C1 segment of cervical spinal cord (tissue), 14 donors: Measurements from ENCODE around the gene DNMT3A.
A peak's percentile ranks its signal among the peaks of the same experiment; 100 is the strongest.

Experiments used
- DNase-seq, 14 donors: peaks; one replicate each; lab custom pipeline; 2025; lab: John Stamatoyannopoulos, UW

Gene DNMT3A

DNA sequence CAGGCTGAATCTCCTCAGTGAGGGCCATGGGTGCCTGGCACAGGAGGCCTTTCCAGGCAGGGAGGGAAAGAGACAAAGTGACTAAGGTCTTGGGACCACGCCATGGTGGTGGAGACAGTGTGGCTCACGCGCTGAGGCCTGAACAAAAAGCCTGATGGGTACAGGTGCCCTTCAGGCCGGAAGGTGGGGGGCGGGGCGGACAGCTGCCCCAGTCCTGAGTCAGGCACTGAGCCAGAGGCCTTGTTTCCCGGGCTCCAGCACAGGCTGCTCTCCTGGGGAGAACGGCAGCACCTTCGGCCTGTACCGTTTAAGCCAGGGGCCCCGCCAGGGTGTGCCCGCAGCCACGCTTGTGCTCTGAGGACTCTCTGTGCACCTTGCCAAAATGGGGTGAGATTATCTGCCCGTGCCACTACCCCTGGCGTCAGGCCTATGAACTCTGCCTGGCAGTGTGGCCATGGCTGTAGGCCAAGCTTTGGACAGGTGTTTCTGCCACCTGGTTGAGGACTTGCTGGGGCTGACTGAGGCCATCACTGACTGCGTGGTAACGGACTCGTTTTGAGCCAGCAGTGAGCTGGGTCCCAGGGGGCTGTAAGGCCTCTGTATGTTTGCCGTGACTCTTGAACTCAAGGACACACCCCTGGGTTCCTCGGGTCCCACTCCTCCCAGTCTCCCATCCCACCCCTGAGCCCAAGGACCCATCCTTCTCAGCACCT, 31.7 kb upstream of the DNMT3A start:
- DNase-seq, result peak in 2 of 14 donors; percentile 51 to 75

DNA sequence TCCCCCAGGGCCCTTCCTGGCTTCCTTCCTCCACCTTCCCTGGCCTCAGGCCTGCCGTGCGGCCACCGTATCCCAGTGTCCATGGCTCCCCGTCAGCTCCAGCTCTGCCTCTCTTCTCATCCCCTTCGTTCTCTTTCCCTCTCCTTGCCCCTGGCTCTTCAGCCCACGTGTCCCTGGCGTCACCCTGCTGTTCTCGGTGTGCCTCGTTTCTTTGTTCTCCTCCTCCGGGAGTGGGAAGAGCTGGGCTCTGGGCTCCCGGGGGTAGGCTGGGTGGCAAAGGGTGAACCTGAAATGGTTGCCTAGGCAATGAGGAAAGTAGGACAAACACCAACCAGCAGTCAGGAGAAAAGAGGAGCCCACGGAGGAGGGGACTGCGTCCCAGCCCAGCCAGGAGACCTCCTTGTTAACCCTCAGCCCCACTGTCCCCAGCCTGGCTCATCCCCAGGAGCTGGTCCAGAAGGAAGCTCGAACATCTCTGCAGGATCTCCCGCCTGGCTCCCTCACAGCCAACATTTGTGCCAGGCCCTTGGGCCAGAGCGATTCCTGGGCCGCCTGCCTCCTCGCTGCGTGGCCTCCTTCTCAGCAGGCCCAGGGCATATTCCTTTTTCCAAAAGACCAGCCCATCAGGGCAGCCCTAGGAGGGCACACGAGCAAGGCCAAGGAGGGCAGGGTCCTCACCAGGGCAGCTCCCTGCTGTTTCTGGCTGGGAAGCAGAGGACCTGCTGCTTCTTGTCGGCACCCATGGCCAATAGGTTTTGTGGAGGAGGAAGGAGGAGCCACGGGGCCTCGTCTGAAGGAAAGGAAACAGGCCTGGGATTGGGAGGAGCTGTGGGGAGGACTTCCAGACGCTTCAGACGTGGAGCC, 30.9 kb upstream of the DNMT3A start:
- peak in 7 of 14 donors; percentile 23 to 79 (median 59) for DNase-seq

DNA sequence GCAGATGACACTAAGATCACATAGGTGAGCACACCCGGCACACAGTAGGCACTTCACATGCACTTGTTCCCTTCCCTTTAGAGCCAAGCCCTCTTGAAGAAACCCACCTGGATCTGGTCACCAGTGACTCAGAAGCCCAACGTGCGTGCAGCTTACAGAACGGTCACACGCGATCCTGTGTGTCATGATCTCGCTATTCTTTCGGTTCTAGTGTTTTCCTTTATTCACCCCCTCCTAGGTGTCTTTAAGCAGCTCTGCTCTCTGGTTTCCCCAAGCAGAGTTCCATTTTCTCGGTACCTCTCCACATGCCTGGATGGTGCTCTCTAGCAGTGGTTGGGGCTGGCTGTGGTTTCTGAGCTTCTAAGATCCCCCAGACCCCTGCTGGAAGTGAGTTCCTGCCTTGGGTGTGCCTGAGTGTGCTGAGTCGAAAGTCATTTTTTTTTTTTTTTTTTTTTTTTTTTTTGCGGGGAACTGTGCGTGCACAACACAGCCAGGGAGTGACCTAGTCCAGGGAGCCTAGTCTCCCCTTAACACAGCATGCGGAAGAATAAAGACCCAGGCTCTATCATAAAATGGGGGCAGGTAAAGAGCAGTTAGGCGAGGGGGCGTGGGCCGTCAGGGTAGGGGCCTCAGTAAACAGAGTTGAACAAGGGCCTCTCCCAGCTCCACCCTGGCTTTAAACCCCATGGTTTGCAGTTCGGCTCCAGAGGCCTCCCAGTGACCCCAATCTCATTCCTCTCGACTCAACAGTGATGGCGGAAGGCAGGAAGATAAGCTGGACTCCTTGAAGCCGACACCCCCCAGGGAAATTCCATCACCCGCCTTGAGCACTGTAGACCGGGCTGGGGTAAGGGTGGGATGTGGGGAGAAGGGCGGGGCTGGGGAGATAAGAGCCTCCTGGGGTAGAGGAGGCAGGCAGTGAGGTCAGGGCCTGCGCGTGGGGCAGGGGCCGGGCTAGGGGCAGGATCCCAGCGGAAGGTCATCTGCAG, 29.8 kb upstream of the DNMT3A start:
- no peak for DNase-seq

DNA sequence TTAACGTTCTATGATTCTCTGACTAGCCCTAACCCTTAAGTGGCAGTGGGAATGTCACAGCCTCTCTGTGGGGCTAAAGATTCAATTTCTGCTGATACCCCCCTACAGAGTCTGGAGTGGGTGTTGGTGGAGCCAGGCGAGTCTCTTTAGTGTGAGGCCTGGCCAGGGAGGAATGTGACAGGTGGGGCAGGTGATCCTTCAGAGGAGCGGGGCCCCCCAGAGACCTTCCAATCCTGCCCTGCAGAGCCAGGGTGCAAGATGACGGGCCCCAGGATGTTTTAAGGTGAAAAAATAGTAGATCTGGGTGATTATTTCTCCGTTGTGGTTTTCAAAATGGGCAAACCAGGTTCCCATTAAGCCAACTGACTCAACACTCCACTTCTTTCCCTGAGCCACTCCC, 28.2 kb upstream of the DNMT3A start:
- no peak for DNase-seq

- no peak for DNase-seq
Observed at GRCh38 chr2:25369439-25369838, 27.7 kb upstream of the DNMT3A start.

DNA sequence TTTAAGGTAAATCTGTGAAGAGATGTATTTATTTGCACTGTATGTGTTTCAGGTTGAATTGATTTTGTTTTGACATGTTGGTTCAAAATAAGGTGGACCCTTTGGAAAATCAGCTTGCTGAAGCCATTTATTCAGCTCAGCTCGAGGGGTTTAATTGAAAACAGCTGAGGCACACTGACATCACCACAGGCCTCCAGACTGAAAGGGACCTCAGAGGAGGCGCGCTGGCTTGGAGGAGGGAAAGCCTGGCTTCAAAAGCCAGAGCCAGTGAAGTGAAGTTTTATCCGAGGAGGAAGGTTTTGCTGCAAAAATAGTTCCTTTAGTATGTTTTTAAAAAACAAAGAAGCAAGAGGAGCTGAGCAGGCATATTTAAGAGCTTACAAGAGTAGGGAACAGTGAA, 26.9 kb upstream of the DNMT3A start:
- DNase-seq, result no peak

DNA sequence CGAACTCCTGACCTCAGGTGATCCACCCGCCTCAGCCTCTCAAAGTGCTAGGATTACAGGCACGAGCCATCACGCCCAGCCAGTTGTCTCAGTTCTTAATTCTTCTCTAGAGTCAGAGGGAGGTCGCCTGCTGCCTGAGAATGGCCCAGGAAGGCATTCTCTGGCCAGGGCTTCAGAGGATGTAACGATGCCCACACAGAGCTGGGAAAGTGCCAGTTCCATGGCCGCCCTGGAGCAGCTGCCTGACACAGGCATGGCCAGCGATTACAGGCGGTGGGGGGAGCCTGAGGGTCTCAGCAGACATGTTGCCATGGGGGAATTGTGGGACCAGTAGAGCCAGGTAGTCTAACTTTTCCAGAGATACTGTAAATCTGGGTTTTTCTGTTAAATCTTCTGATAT, 25.6 kb upstream of the DNMT3A start:
- DNase-seq, result peak in 1 of 14 donors; percentile 21

DNA sequence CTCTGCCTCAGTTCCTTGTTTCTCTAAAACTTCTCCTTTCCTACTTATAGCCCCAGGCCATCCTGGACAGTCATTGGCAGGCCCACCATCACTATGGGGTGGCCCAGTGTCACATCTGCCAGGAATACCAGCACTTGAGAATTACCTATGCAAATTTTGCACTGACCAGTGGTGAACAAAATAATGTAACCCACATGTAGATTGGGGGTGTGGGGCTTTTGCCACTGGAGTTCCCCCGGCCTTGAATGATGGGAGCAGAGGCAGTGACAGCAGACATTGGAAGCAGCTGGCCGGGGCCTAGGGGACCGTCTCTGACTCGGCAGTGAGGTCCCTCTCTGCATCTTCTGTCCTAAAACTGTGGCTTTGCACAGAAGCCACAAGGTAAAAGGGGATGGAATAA, 24.9 kb upstream of the DNMT3A start:
- DNase-seq, result no peak

GRCh38 chr2:25365241-25365640, 23.5 kb upstream of the DNMT3A start:
- DNase-seq, result no peak

DNA sequence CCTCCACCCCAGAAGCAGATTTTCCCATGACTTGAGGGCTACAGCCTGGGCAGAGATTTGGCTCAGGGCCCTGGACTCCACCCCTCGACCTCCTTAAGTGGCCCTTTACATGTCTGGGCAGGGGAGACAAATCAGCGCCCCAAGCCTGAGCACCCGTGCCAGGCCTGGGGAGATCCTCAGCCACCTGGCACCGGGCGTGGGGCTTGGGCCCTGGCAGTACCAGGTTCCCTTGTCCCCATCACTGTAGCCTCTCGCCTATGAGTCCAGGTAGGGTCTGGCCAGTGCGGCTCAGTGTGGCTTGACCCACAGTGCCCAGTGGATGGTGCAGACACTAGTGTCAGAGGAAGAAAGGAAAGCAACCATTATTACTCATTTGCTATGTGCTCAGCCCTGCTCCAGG, 22.0 kb upstream of the DNMT3A start:
- DNase-seq, result no peak

DNA sequence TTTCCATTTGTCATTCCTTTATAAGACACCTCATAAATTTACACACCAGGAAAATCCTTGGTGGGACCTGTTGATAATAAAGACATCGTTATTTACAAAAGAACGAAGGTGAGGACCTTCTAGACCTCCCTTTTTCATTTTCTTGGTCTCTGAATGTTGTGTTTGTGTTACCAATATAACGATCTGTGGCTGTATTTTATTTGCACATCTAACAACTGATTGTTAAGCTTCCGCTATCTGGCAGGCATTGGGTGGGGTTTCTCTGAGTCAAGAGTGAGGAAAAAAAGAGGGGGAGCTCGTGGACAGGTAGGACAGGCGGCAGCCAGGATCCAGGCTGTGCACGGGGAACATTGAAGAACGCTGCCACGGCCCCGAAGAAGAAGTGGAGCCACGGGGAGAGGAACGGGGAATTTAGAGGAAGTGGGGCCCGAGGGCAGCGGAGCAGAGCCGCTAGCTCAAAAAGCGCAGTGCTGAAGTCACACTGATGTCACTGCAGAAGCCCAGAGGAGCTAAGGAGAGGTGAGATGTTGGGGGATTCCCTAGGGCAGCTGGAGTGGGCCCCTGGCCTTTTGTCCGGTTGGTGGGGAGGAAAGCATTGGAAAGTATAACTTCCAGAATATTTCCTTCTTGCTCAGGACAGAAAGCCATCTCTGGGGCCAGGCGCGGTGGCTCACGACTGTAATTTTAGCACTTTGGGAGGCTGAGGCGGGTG, 20.9 kb upstream of the DNMT3A start:
- peak in 4 of 14 donors; percentile 14 to 29 (median 18) for DNase-seq

DNA sequence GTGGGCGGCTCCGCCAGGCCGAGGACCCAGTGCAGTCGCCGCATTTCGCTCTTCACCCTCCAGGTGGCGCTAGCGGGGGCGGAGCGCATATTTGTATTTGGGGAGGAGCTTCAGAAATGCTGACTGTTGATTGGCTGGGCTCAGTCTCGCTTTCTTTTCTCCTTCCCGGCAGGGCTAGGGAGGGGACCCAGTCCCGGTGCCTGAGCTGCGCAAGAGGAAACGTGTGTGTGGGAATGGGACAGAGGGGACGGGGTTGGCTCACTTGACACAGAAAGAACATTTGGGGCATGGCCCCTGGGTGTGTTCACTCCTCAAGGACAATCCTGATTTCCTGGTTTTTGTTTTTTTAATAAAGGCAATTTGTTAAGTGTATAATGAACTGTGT, 20.3 kb upstream of the DNMT3A start:
- DNase-seq, result peak; percentile 55 to 93 (median 88)

GRCh38 chr2:25361261-25362048, 19.7 kb upstream of the DNMT3A start:
- no peak for DNase-seq

GRCh38 chr2:25358836-25359235, 17.1 kb upstream of the DNMT3A start:
- DNase-seq, result no peak

DNA sequence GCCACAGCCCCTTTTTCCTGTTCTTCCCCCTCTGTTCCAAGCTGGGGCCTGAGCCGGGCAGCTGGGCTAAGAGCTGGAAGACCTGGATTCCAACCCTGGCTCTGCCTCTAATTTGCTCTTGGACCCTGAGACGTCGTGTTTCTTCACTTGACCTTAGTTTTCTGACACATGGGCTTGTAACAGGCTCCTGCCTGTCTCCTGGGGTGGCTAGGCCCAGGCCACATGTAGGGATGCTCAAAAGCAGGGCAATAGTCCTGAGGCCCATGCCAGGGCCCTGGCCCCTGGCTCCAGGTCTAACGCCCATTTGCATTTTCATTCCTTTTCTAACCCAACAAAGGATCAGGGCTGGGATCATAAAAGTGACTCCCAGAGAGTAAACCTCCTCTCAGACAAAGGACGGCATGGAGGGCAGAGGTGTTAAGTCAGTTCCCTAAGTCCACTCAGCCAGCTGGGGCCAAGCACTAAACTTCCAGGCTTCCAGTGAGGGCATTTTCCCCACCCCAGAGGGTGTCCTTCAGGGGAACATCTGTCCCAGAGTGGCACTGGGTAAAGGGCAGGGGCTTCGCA, 16.6 kb upstream of the DNMT3A start:
- no peak for DNase-seq

DNA sequence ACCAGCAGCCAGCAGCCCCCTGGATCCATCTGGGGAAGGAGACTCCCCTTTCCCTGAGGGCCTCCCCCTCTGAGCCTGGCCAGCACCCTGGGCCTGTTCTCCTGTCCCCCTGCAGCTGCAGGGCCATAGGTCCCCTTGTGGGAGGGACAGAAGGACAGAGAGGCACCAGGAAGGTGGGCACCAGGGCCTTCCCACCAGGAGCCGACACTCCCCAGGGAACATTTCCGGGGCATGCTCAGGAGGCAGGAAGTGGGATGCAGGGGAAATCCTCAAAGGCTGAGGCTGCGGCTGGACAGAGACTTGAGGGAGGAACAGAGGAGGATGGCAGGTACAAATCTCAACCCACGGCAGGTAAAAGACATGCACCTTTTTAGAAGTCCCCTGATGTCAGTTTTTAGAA, 14.4 kb upstream of the DNMT3A start:
- DNase-seq, result no peak

GRCh38 chr2:25355270-25355669, 13.5 kb upstream of the DNMT3A start:
- no peak for DNase-seq

DNA sequence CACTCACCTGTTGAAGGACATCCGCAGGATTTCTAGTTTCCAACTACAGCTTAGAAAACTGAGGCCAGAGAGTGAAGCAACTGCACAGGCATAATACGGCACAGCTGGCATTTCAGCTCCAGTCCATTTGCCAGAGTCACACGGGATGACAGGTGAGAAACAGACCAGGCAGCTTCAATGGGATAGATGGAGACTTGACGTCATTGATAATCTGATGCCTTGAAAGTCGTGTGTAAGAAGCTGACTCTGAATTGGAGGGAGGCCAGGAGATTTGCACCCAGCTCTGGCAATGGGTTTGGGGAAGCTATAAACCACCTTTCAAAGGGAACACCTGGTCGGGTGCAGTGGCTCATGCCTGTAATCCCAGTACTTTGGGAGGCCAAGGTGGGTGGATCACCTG, 12.4 kb upstream of the DNMT3A start:
- no peak for DNase-seq

DNA sequence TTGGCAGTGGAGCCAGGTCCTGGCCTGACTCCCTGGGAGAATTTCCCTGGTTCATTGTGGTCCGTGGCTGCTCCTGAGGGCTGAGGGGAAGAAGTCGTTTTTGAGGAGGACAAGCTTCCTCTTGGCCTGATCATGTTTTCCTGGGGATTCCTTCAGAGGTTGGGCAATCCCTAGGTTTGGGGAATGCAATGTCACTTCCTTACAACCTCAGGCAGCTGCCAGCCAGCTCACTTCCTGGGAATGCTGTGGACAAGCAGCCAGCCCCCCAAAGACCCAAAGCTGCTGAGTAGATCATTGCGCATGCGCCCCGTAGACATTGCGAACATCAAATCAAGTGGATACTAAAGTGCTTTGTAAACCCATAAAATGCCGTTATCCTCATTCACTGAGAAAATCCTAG, 7.7 kb upstream of the DNMT3A start:
- peak in 1 of 14 donors; percentile 15 for DNase-seq

GRCh38 chr2:25347846-25348245, 6.1 kb upstream of the DNMT3A start:
- no peak for DNase-seq
